Gastroesophageal sphincter (tissue), 3 donors: ENCODE measurements around the gene ANKRD33.

Experiments
- POLR2A ChIP-seq, 2 donors: fragments of 450-650 bp; IDR thresholded peaks; one replicate each; pipeline ENCODE4 v1.6.1; 2017; ENCODE audit warnings: antibody characterized with exemption in 2 of 2, mild to moderate bottlenecking in 2 of 2, moderate library complexity in 1 of 2
- POLR2AphosphoS5 ChIP-seq: sonication (generic); formaldehyde crosslinking; IDR thresholded peaks from one replicate; pipeline ENCODE4 v1.6.1; 2017; ENCODE audit warnings: antibody characterized with exemption
- TF ChIP-seq, protein P1 (sequence below), 4 experiments: fragments of 200-600 bp in 2 of 4; fragments of 450-650 bp in 2 of 4; sonication (generic) in 1 of 4; IDR thresholded peaks; one replicate each; pipeline ENCODE4 v1.5.1; 2017 to 2019; ENCODE audit warnings: antibody characterized with exemption in 4 of 4, mild to moderate bottlenecking in 2 of 4, moderate library complexity in 2 of 4

DNA sequence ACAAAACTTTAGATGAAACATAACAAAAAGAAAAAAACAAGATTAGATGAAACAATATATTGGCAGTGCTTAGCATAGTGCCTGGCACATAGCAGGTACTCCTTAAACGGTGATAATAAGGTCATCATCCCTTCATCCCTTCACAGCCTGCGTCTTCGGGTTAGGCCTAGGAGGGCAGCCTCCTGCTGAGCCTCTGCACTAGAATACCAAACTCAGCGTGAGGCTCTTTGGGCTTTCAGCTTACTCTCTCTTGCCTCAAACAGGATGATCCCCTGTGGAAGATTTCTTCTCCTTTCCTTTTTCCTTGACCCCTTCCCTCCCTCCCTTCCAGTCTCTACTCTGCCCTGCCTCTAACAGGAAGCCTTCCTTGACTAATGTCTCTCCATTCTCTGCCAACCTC is 25.0 kb upstream of the ANKRD33 start:
- TF ChIP-seq, protein P1, sequence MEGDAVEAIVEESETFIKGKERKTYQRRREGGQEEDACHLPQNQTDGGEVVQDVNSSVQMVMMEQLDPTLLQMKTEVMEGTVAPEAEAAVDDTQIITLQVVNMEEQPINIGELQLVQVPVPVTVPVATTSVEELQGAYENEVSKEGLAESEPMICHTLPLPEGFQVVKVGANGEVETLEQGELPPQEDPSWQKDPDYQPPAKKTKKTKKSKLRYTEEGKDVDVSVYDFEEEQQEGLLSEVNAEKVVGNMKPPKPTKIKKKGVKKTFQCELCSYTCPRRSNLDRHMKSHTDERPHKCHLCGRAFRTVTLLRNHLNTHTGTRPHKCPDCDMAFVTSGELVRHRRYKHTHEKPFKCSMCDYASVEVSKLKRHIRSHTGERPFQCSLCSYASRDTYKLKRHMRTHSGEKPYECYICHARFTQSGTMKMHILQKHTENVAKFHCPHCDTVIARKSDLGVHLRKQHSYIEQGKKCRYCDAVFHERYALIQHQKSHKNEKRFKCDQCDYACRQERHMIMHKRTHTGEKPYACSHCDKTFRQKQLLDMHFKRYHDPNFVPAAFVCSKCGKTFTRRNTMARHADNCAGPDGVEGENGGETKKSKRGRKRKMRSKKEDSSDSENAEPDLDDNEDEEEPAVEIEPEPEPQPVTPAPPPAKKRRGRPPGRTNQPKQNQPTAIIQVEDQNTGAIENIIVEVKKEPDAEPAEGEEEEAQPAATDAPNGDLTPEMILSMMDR (IDR thresholded peaks at IDR 0.05) = no peak
- no peak for TF ChIP-seq POLR2A (IDR thresholded peaks at IDR 0.05)
- TF ChIP-seq POLR2AphosphoS5 = no peak
